ENCODE data around the gene POLD4. TPM values are rescaled to one million over a fixed set of nuclear protein-coding genes. Genes with fewer than 3 reads are reported as not detected.

The POLD4 gene
- total RNA-seq, 120 experiments from 2014 or later, result 11.4 to 49.5 (median 26.7) TPM

Other genes with a start within 250 kb of the POLD4 start
- 10 to 100 TPM; 56.5 to 97.4 (median 71.9) TPM for gene KDM2A, start 234.3 kb downstream of the POLD4 start, total RNA-seq
- 100 to 1,000 TPM in 93 of 120 experiments, 10 to 100 TPM in 27; 63.9 to 144 (median 111) TPM for gene GRK2, start 87.1 kb downstream of the POLD4 start, total RNA-seq
- 100 to 1,000 TPM in 5 of 120 experiments, 10 to 100 TPM in 115; 54.5 to 110 (median 77.3) TPM for gene ANKRD13D, start 64.2 kb downstream of the POLD4 start, total RNA-seq
- gene SSH3, start 50.0 kb downstream of the POLD4 start, total RNA-seq, result 10 to 100 TPM; 15.0 to 46.9 (median 26.2) TPM
- gene CLCF1, start 20.1 kb upstream of the POLD4 start, total RNA-seq, result 1 to 10 TPM in 8 of 120 experiments, under 1 TPM in 50, not detected in 62; 0.23 to 2.5 (median 0.50) TPM
- 10 to 100 TPM; 15.9 to 52.4 (median 26.4) TPM for gene RAD9A, start 38.4 kb upstream of the POLD4 start, total RNA-seq
- 10 to 100 TPM; 47.4 to 86.5 (median 66.9) TPM for gene PPP1CA, start 48.3 kb upstream of the POLD4 start, total RNA-seq
- gene TBC1D10C, start 50.5 kb upstream of the POLD4 start, total RNA-seq, result 1 to 10 TPM in 45 of 120 experiments, under 1 TPM in 67, not detected in 8; 0.11 to 3.6 (median 0.89) TPM
- gene CARNS1, start 62.1 kb upstream of the POLD4 start, total RNA-seq, result 100 to 1,000 TPM in 61 of 120 experiments, 10 to 100 TPM in 59; 10.4 to 647 (median 104) TPM
- gene RPS6KB2, start 74.9 kb upstream of the POLD4 start, total RNA-seq, result 10 to 100 TPM; 13.4 to 47.4 (median 28.2) TPM
- 1 to 10 TPM in 83 of 120 experiments, under 1 TPM in 23, not detected in 14; 0.41 to 5.3 (median 1.8) TPM for gene PTPRCAP, start 84.1 kb upstream of the POLD4 start, total RNA-seq
- 10 to 100 TPM; 24.6 to 72.2 (median 38.4) TPM for gene CORO1B, start 89.9 kb upstream of the POLD4 start, total RNA-seq
- under 1 TPM in 4 of 120 experiments, not detected in 116; 0.33 to 0.60 (median 0.42) TPM for gene GPR152, start 99.2 kb upstream of the POLD4 start, total RNA-seq
- gene CABP4, start 101.8 kb upstream of the POLD4 start, total RNA-seq, result 1 to 10 TPM in 58 of 120 experiments, under 1 TPM in 51, not detected in 11; 0.18 to 3.8 (median 1.1) TPM
- 10 to 100 TPM; 21.2 to 62.4 (median 41.3) TPM for gene TMEM134, start 115.7 kb upstream of the POLD4 start, total RNA-seq
- gene AIP, start 129.5 kb upstream of the POLD4 start, total RNA-seq, result 10 to 100 TPM; 51.6 to 82.9 (median 65.8) TPM
- 100 to 1,000 TPM in 19 of 120 experiments, 10 to 100 TPM in 101; 35.3 to 144 (median 86.1) TPM for gene PITPNM1, start 151.8 kb upstream of the POLD4 start, total RNA-seq
- 10 to 100 TPM; 16.6 to 82.7 (median 33.4) TPM for gene CDK2AP2, start 154.6 kb upstream of the POLD4 start, total RNA-seq
- gene CABP2, start 169.9 kb upstream of the POLD4 start, total RNA-seq, result not detected
- 100 to 1,000 TPM; 145 to 281 (median 207) TPM for gene GSTP1, start 230.3 kb upstream of the POLD4 start, total RNA-seq